Measurements from ENCODE around the gene NR2F1-AS1. TPM values are rescaled to one million over a fixed set of nuclear protein-coding genes. Genes with fewer than 3 reads are reported as not detected.

The NR2F1-AS1 gene
- total RNA-seq, 2 donors from 2014 or later: 1.4 to 3.3 TPM

DNA sequence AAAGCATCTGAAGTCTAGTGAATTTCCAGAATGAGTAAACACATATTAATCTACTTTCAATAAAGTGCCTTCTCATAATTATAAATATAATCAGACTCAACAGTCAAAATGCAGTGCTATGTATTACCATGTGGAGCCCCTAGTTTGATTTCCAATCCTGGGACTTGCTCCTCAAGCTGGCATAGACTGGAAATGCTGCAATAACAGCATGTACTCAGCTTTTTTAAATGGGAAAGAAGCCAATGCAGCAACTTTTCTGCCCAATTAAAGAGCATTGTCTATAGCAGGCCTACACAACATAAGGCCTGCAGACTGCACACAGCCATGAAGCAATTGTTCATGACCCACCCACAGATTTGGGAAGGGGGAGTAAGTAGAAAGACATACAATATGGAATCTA lies 103.2 kb downstream of the NR2F1-AS1 start:
- Histone ChIP-seq H3K27me3 (ENCODE audit: control insufficient read depth, insufficient read depth, low read length, poor library complexity, severe bottlenecking) (no peaks in the 10 kb centered on the region), H3K4me3 (ENCODE audit: low read length) (no peak overlapping the region), H3K36me3 (ENCODE audit: control insufficient read depth, insufficient read depth, low read length) (no peaks in the 10 kb centered on the region), H3K4me1 (ENCODE audit: control insufficient read depth, insufficient read depth, low read length) (no peaks in the 10 kb centered on the region), H3K9me3 (ENCODE audit: control insufficient read depth, low read length) (peaks cover 5% of the 10 kb centered on the region), H3K9ac (ENCODE audit: extremely low read depth, low read length, poor library complexity, severe bottlenecking) (no peak overlapping the region), H3K27ac (ENCODE audit: low read depth, low read length) (no peak overlapping the region)
- Mint-ChIP-seq H3K27me3 (ENCODE audit: insufficient read depth) (no peaks in the 10 kb centered on the region), H3K4me3 (no peak overlapping the region), H3K4me1 (no peaks in the 10 kb centered on the region), H3K9me3 (peaks cover 11% of the 10 kb centered on the region), H3K36me3 (ENCODE audit: low read depth) (peaks cover 4% of the 10 kb centered on the region), H3K27ac (no peak overlapping the region)
- TF ChIP-seq, protein P1, sequence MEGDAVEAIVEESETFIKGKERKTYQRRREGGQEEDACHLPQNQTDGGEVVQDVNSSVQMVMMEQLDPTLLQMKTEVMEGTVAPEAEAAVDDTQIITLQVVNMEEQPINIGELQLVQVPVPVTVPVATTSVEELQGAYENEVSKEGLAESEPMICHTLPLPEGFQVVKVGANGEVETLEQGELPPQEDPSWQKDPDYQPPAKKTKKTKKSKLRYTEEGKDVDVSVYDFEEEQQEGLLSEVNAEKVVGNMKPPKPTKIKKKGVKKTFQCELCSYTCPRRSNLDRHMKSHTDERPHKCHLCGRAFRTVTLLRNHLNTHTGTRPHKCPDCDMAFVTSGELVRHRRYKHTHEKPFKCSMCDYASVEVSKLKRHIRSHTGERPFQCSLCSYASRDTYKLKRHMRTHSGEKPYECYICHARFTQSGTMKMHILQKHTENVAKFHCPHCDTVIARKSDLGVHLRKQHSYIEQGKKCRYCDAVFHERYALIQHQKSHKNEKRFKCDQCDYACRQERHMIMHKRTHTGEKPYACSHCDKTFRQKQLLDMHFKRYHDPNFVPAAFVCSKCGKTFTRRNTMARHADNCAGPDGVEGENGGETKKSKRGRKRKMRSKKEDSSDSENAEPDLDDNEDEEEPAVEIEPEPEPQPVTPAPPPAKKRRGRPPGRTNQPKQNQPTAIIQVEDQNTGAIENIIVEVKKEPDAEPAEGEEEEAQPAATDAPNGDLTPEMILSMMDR (conservative IDR thresholded peaks at IDR 0.05): no peak
- no peak for DNase-seq

DNA sequence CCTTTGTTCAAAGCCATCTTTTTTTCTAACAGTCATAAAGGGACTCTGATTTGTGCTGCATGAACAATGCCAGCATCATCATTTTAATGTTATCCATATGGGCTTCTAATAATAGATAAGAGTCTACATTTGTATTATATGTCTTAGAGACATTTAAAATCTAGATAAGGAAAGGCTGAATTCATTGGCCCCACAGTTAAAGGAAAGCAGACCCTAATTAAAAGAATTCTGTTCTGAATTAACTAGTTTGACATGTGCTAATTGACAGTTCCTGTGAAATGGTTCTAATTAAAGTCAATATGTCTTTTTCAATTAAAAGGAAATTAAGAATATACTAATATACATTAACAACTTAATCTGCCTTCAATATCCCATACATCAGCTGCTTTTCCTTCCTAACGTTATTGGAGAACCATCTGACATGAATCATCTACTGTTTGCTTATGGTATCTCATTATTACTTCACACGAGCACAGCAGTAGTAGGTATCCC lies 104.7 kb downstream of the NR2F1-AS1 start:
- no peaks in the 10 kb centered on the region for H3K27me3 ChIP-seq (ENCODE audit: control insufficient read depth, insufficient read depth, low read length, poor library complexity, severe bottlenecking)
- H3K9ac ChIP-seq (ENCODE audit: extremely low read depth, low read length, poor library complexity, severe bottlenecking): no peak overlapping the region
- Mint-ChIP-seq H3K36me3 (ENCODE audit: low read depth) (peaks cover 4% of the 10 kb centered on the region), H3K27me3 (ENCODE audit: insufficient read depth) (no peaks in the 10 kb centered on the region), H3K4me1 (no peaks in the 10 kb centered on the region), H3K9me3 (peaks cover 11% of the 10 kb centered on the region), H3K27ac (no peak overlapping the region), H3K4me3 (no peak overlapping the region)
- TF ChIP-seq, protein P1 (conservative IDR thresholded peaks at IDR 0.05): no peak
- no peak overlapping the region for H3K27ac ChIP-seq (ENCODE audit: low read depth, low read length)
- peaks cover 5% of the 10 kb centered on the region for H3K9me3 ChIP-seq (ENCODE audit: control insufficient read depth, low read length)
- H3K36me3 ChIP-seq (ENCODE audit: control insufficient read depth, insufficient read depth, low read length): no peaks in the 10 kb centered on the region
- no peak for DNase-seq
- H3K4me3 ChIP-seq (ENCODE audit: low read length): no peak overlapping the region
- 78 to 80% methylated on average over 2 of the region's 2 CpGs for WGBS, 2 experiments (ENCODE audit: insufficient coverage in 1 of 2, insufficient read length in 1 of 2)
- H3K4me1 ChIP-seq (ENCODE audit: control insufficient read depth, insufficient read depth, low read length): no peaks in the 10 kb centered on the region

DNA sequence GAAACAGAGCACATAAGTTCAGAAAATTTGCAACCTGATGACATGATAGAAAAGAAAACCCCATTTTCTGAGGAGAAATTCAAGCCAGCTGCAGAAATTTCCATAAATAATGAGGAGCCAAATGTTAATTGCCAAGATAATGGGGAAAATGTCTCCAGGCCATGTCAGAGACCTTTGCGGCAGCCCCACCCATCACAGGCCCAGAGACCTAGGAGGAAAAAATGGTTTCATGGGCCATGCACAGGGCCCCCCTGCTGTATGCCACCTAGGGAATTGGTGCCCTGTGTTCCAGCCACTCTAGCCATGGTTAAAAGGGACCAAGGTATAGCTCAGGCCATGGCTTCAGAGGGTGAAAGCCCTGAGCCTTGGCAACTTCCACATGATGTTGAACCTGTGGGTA lies 118.1 kb downstream of the NR2F1-AS1 start:
- Histone ChIP-seq H3K4me3 (ENCODE audit: low read length) (no peak overlapping the region), H3K9ac (ENCODE audit: extremely low read depth, low read length, poor library complexity, severe bottlenecking) (no peak overlapping the region), H3K4me1 (ENCODE audit: control insufficient read depth, insufficient read depth, low read length) (no peaks in the 10 kb centered on the region), H3K9me3 (ENCODE audit: control insufficient read depth, low read length) (peaks cover 32% of the 10 kb centered on the region), H3K27me3 (ENCODE audit: control insufficient read depth, insufficient read depth, low read length, poor library complexity, severe bottlenecking) (no peaks in the 10 kb centered on the region), H3K27ac (ENCODE audit: low read depth, low read length) (no peak overlapping the region), H3K36me3 (ENCODE audit: control insufficient read depth, insufficient read depth, low read length) (no peaks in the 10 kb centered on the region)
- WGBS, 2 experiments (ENCODE audit: insufficient coverage in 1 of 2, insufficient read length in 1 of 2): 95 to 100% methylated on average over 1 of the region's 1 CpG
- no peaks in the 10 kb centered on the region for H3K4me1 Mint-ChIP-seq
- peaks cover under 1% of the 10 kb centered on the region for H3K27me3 Mint-ChIP-seq (ENCODE audit: insufficient read depth)
- H3K36me3 Mint-ChIP-seq (ENCODE audit: low read depth): peaks cover 7% of the 10 kb centered on the region
- TF ChIP-seq, protein P1 (conservative IDR thresholded peaks at IDR 0.05): no peak
- H3K27ac Mint-ChIP-seq: no peak overlapping the region
- peaks cover 69% of the 10 kb centered on the region for H3K9me3 Mint-ChIP-seq
- no peak for DNase-seq
- no peak overlapping the region for H3K4me3 Mint-ChIP-seq

All from endodermal cell (in vitro differentiated cells).